ENCODE results near the gene FLNA. TPM values are rescaled to one million over a fixed set of nuclear protein-coding genes. Genes with fewer than 3 reads are reported as not detected.

The FLNA gene
- total and polyA plus RNA-seq, 2 donors = 1,306 to 6,054 TPM

Small RNAs within 50 kb of the gene (small RNA-seq; reads per million reads assigned to genes)
- not detected for gene SNORA70

Other genes with a start within 250 kb of the FLNA start
- not detected for gene OPN1LW, start 230.4 kb downstream of the FLNA start, total RNA-seq
- gene OPN1LW, start 230.4 kb downstream of the FLNA start, polyA plus RNA-seq = not detected
- not detected for gene OPN1MW, start 192.0 kb downstream of the FLNA start, total RNA-seq
- not detected for gene OPN1MW, start 192.0 kb downstream of the FLNA start, polyA plus RNA-seq
- not detected for gene OPN1MW2, start 154.9 kb downstream of the FLNA start, total RNA-seq
- gene OPN1MW2, start 154.9 kb downstream of the FLNA start, polyA plus RNA-seq = not detected
- gene OPN1MW3, start 117.1 kb downstream of the FLNA start, total RNA-seq = not detected
- not detected for gene OPN1MW3, start 117.1 kb downstream of the FLNA start, polyA plus RNA-seq
- gene TEX28, start 79.5 kb downstream of the FLNA start, total RNA-seq = not detected
- gene TEX28, start 79.5 kb downstream of the FLNA start, polyA plus RNA-seq = not detected
- 0.32 TPM for gene TKTL1, start 78.8 kb downstream of the FLNA start, total RNA-seq
- 0.19 TPM for gene TKTL1, start 78.8 kb downstream of the FLNA start, polyA plus RNA-seq
- 25.9 TPM for gene EMD, start 4.7 kb upstream of the FLNA start, total RNA-seq
- gene EMD, start 4.7 kb upstream of the FLNA start, polyA plus RNA-seq = 138 TPM
- 3,691 TPM for gene RPL10, start 23.7 kb upstream of the FLNA start, total RNA-seq
- 5,631 TPM for gene RPL10, start 23.7 kb upstream of the FLNA start, polyA plus RNA-seq
- gene DNASE1L1, start 34.6 kb upstream of the FLNA start, total RNA-seq = 11.9 TPM
- 22.3 TPM for gene DNASE1L1, start 34.6 kb upstream of the FLNA start, polyA plus RNA-seq
- gene TAFAZZIN, start 36.9 kb upstream of the FLNA start, total RNA-seq = 13.4 TPM
- gene TAFAZZIN, start 36.9 kb upstream of the FLNA start, polyA plus RNA-seq = 33.4 TPM
- 25.5 TPM for gene ATP6AP1, start 54.0 kb upstream of the FLNA start, total RNA-seq
- 91.8 TPM for gene ATP6AP1, start 54.0 kb upstream of the FLNA start, polyA plus RNA-seq
- gene GDI1, start 62.5 kb upstream of the FLNA start, total RNA-seq = 33.0 TPM
- 138 TPM for gene GDI1, start 62.5 kb upstream of the FLNA start, polyA plus RNA-seq
- 14.9 TPM for gene FAM50A, start 69.5 kb upstream of the FLNA start, total RNA-seq
- gene FAM50A, start 69.5 kb upstream of the FLNA start, polyA plus RNA-seq = 81.9 TPM
- gene PLXNA3, start 83.6 kb upstream of the FLNA start, total RNA-seq = 17.3 TPM
- gene PLXNA3, start 83.6 kb upstream of the FLNA start, polyA plus RNA-seq = 10.1 TPM
- 7.7 TPM for gene LAGE3, start 104.6 kb upstream of the FLNA start, total RNA-seq
- gene LAGE3, start 104.6 kb upstream of the FLNA start, polyA plus RNA-seq = 33.0 TPM
- 20.4 TPM for gene UBL4A, start 112.0 kb upstream of the FLNA start, total RNA-seq
- gene UBL4A, start 112.0 kb upstream of the FLNA start, polyA plus RNA-seq = 49.9 TPM
- gene SLC10A3, start 116.0 kb upstream of the FLNA start, total RNA-seq = 7.9 TPM
- 55.2 TPM for gene SLC10A3, start 116.0 kb upstream of the FLNA start, polyA plus RNA-seq
- gene FAM3A, start 141.6 kb upstream of the FLNA start, total RNA-seq = 11.2 TPM
- gene FAM3A, start 141.6 kb upstream of the FLNA start, polyA plus RNA-seq = 67.8 TPM
- 12.8 TPM for gene G6PD, start 172.2 kb upstream of the FLNA start, total RNA-seq
- gene G6PD, start 172.2 kb upstream of the FLNA start, polyA plus RNA-seq = 77.6 TPM
- gene IKBKG, start 173.0 kb upstream of the FLNA start, total RNA-seq = 5.3 TPM
- gene IKBKG, start 173.0 kb upstream of the FLNA start, polyA plus RNA-seq = 38.5 TPM
- not detected for gene CTAG1A, start 210.5 kb upstream of the FLNA start, total RNA-seq
- not detected for gene CTAG1A, start 210.5 kb upstream of the FLNA start, polyA plus RNA-seq
- gene CTAG1B, start 244.6 kb upstream of the FLNA start, total RNA-seq = not detected
- gene CTAG1B, start 244.6 kb upstream of the FLNA start, polyA plus RNA-seq = not detected